ENCODE data around the gene USP34. TPM values are rescaled to one million over a fixed set of nuclear protein-coding genes. Genes with fewer than 3 reads are reported as not detected.
A peak's percentile ranks its signal among the peaks of the same experiment; 100 is the strongest.

Gene USP34
- total and polyA plus RNA-seq, 12 donors = 34.3 to 75.7 (median 58.6) TPM

- H3K4me3 ChIP-seq = no peak overlapping the region
- intact Hi-C loops (cut with DNase I) = no loop called here
- H3K27ac ChIP-seq = peak overlapping the region in 2 of 10 donors; percentile 8 to 25
Measured at GRCh38 chr2:61193670-61194561, 277.0 kb downstream of the USP34 start.

GRCh38 chr2:61187085-61187484 lies 283.8 kb downstream of the USP34 start:
- H3K4me3 ChIP-seq = no peak overlapping the region
- DNase-seq (no peak), ATAC-seq (no peak)
- peaks cover 0 to 8% (median 4%) of the 10 kb centered on the region in 9 donors for H3K4me1 ChIP-seq
- peaks cover 0 to 100% (median 80%) of the 10 kb centered on the region in 9 donors for H3K36me3 ChIP-seq
- H3K9me3 ChIP-seq = no peaks in the 10 kb centered on the region
- intact Hi-C loops (cut with DNase I) = no loop called here
- no peaks in the 10 kb centered on the region for H3K27me3 ChIP-seq
- H3K27ac ChIP-seq = no peak overlapping the region
- WGBS, 2 donors = 87 to 88% methylated on average over 4 of the region's 4 CpGs
- TF ChIP-seq, protein P1, sequence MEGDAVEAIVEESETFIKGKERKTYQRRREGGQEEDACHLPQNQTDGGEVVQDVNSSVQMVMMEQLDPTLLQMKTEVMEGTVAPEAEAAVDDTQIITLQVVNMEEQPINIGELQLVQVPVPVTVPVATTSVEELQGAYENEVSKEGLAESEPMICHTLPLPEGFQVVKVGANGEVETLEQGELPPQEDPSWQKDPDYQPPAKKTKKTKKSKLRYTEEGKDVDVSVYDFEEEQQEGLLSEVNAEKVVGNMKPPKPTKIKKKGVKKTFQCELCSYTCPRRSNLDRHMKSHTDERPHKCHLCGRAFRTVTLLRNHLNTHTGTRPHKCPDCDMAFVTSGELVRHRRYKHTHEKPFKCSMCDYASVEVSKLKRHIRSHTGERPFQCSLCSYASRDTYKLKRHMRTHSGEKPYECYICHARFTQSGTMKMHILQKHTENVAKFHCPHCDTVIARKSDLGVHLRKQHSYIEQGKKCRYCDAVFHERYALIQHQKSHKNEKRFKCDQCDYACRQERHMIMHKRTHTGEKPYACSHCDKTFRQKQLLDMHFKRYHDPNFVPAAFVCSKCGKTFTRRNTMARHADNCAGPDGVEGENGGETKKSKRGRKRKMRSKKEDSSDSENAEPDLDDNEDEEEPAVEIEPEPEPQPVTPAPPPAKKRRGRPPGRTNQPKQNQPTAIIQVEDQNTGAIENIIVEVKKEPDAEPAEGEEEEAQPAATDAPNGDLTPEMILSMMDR (IDR thresholded peaks at IDR 0.05) = no peak

More at GRCh38 chr2:61193670-61194561, 277.0 kb downstream of the USP34 start:
- WGBS, 2 donors = 79 to 82% methylated on average over 4 of the region's 4 CpGs
- Histone ChIP-seq H3K27me3 (no peaks in the 10 kb centered on the region), H3K9me3 (no peaks in the 10 kb centered on the region), H3K4me1 (peaks cover 0 to 17% (median 5%) of the 10 kb centered on the region in 9 donors), H3K36me3 (peaks cover 0 to 91% (median 33%) of the 10 kb centered on the region in 9 donors)
- DNase-seq = no peak
- ATAC-seq = peak in 3 of 8 donors; percentile 25 to 41 (median 36)
- TF ChIP-seq, protein P1 (IDR thresholded peaks at IDR 0.05) = no peak

GRCh38 chr2:61185231-61185728 lies 285.6 kb downstream of the USP34 start:
- TF ChIP-seq, protein P1 (IDR thresholded peaks at IDR 0.05) = no peak
- ATAC-seq = no peak
- Histone ChIP-seq H3K9me3 (no peaks in the 10 kb centered on the region), H3K4me3 (no peak overlapping the region), H3K27ac (no peak overlapping the region), H3K27me3 (no peaks in the 10 kb centered on the region), H3K36me3 (peaks cover 0 to 100% (median 89%) of the 10 kb centered on the region in 9 donors), H3K4me1 (peaks cover 9 to 26% (median 22%) of the 10 kb centered on the region in 9 donors)
- intact Hi-C loops (cut with DNase I) = no loop called here
- DNase-seq = no peak

- intact Hi-C loops (cut with DNase I) = no loop called here
- H3K27me3 ChIP-seq = no peaks in the 10 kb centered on the region
- peak overlapping the region in 1 of 10 donors; percentile 3 for H3K27ac ChIP-seq
- no peaks in the 10 kb centered on the region for H3K9me3 ChIP-seq
- no peak overlapping the region for H3K4me3 ChIP-seq
- H3K4me1 ChIP-seq = peaks cover 17 to 36% (median 32%) of the 10 kb centered on the region in 9 donors
- ATAC-seq (no peak), DNase-seq (no peak)
- TF ChIP-seq, protein P1 (IDR thresholded peaks at IDR 0.05) = no peak
- 91 to 93% methylated on average over 3 of the region's 3 CpGs for WGBS, 2 donors
- peaks cover 0 to 100% (median 79%) of the 10 kb centered on the region in 9 donors for H3K36me3 ChIP-seq
Measured at GRCh38 chr2:61184263-61184662, 286.6 kb downstream of the USP34 start.

All from heart right ventricle (tissue), 16 donors.